Upper lobe of right lung (tissue), 1 donor: ENCODE data around the gene SRPX2. TPM values are rescaled to one million over a fixed set of nuclear protein-coding genes. Genes with fewer than 3 reads are reported as not detected.

Source experiments
- ATAC-seq: fragments of 200-7000 bp; cut with Tn5 transposase; one replicate; pipeline ENCODE4 v1.9.1; 2020; ENCODE audit warnings: mild to moderate bottlenecking, moderate library complexity
- DNase-seq: peaks from one replicate; pipeline ENCODE4 v3.0.0-alpha.2; 2020
- H3K27ac ChIP-seq: fragments of 200-600 bp; one replicate; pipeline ENCODE4 v1.8.0; 2022
- H3K27me3 ChIP-seq: fragments of 200-600 bp; one replicate; pipeline ENCODE4 v1.8.0; 2022; ENCODE audit warnings: mild to moderate bottlenecking
- H3K36me3 ChIP-seq: fragments of 200-600 bp; one replicate; pipeline ENCODE4 v1.8.0; 2022
- H3K4me1 ChIP-seq: fragments of 200-600 bp; one replicate; pipeline ENCODE4 v1.8.0; 2022
- H3K4me3 ChIP-seq: fragments of 200-600 bp; one replicate; pipeline ENCODE4 v1.8.0; 2022; ENCODE audit warnings: mild to moderate bottlenecking
- H3K9me3 ChIP-seq: fragments of 200-600 bp; one replicate; pipeline ENCODE4 v1.8.0; 2022
- CTCF ChIP-seq: fragments of 200-600 bp; IDR thresholded peaks from one replicate; pipeline ENCODE4 v1.8.0; 2022; ENCODE audit warnings: antibody characterized with exemption
- intact Hi-C: fragments of 100-400 bp; cut with DNase I; formaldehyde crosslinking; loops from one replicate; pipeline ENCODE4 v1.11.0; 2022
- total RNA-seq: library from RNA; stranded (reverse); fragmentation: NEBNext Ultra II Directional; extraction: Animal tissue kit (Norgen Biotek cat#: 25700); gene quantifications from one replicate; pipeline ENCODE4 v1.2.1, GENCODE V29; 2021
- donor health status: DM: no; HTN: yes; CAD: no; lungs with severe emphysema.

The SRPX2 gene
- total RNA-seq, 1 donor from 2014 or later = 39.1 TPM

- ATAC-seq (no peak), DNase-seq (no peak)
- H3K36me3 ChIP-seq = no peaks in the 10 kb centered on the region
- H3K9me3 ChIP-seq = no peaks in the 10 kb centered on the region
- TF ChIP-seq CTCF = no peak
- no peak overlapping the region for H3K27ac ChIP-seq
- no peaks in the 10 kb centered on the region for H3K4me1 ChIP-seq
- H3K27me3 ChIP-seq = no peaks in the 10 kb centered on the region
- intact Hi-C loops = no loop called here
- no peak overlapping the region for H3K4me3 ChIP-seq
These were observed 56.8 kb downstream of the SRPX2 start for GRCh38 chrX:100700809-100701208.

GRCh38 chrX:100704581-100705203, 60.7 kb downstream of the SRPX2 start:
- DNase-seq (no peak), ATAC-seq (no peak)
- H3K36me3 ChIP-seq = no peaks in the 10 kb centered on the region
- H3K4me1 ChIP-seq = no peaks in the 10 kb centered on the region
- H3K27ac ChIP-seq = no peak overlapping the region
- intact Hi-C loops = no loop called here
- H3K27me3 ChIP-seq = no peaks in the 10 kb centered on the region
- H3K4me3 ChIP-seq = no peak overlapping the region
- TF ChIP-seq CTCF = no peak
- no peaks in the 10 kb centered on the region for H3K9me3 ChIP-seq

GRCh38 chrX:100710816-100711215, 66.8 kb downstream of the SRPX2 start:
- TF ChIP-seq CTCF = no peak
- no peaks in the 10 kb centered on the region for H3K9me3 ChIP-seq

GRCh38 chrX:100717363-100717762, 73.4 kb downstream of the SRPX2 start:
- Histone ChIP-seq H3K27me3 (no peaks in the 10 kb centered on the region), H3K27ac (no peak overlapping the region), H3K4me3 (no peak overlapping the region), H3K36me3 (no peaks in the 10 kb centered on the region), H3K4me1 (no peaks in the 10 kb centered on the region), H3K9me3 (no peaks in the 10 kb centered on the region)
- ATAC-seq = no peak
- no peak for DNase-seq
- intact Hi-C loops = no loop called here
- TF ChIP-seq CTCF = no peak

More at GRCh38 chrX:100710816-100711215, 66.8 kb downstream of the SRPX2 start:
- Histone ChIP-seq H3K36me3 (no peaks in the 10 kb centered on the region), H3K27ac (no peak overlapping the region), H3K27me3 (no peaks in the 10 kb centered on the region), H3K4me3 (no peak overlapping the region), H3K4me1 (no peaks in the 10 kb centered on the region)
- intact Hi-C loops = no loop called here
- DNase-seq (no peak), ATAC-seq (no peak)

GRCh38 chrX:100719139-100719538, 75.1 kb downstream of the SRPX2 start:
- Histone ChIP-seq H3K4me1 (no peaks in the 10 kb centered on the region), H3K4me3 (no peak overlapping the region), H3K27ac (no peak overlapping the region), H3K27me3 (no peaks in the 10 kb centered on the region), H3K9me3 (no peaks in the 10 kb centered on the region), H3K36me3 (no peaks in the 10 kb centered on the region)
- DNase-seq = no peak
- ATAC-seq = no peak
- TF ChIP-seq CTCF = no peak
- intact Hi-C loops = no loop called here

- no peak for TF ChIP-seq CTCF
- Histone ChIP-seq H3K27ac (no peak overlapping the region), H3K4me1 (no peaks in the 10 kb centered on the region), H3K27me3 (no peaks in the 10 kb centered on the region), H3K4me3 (no peak overlapping the region), H3K9me3 (no peaks in the 10 kb centered on the region), H3K36me3 (no peaks in the 10 kb centered on the region)
- ATAC-seq (no peak), DNase-seq (no peak)
- intact Hi-C loops = no loop called here
These were observed 76.3 kb downstream of the SRPX2 start for GRCh38 chrX:100720301-100720700.
